Right lobe of liver (tissue), 6 donors: ENCODE measurements around the gene LHFPL2. TPM values are rescaled to one million over a fixed set of nuclear protein-coding genes. Genes with fewer than 3 reads are reported as not detected.

Source experiments
- ATAC-seq, 4 donors: fragments of 200-7000 bp; cut with Tn5 transposase; one replicate each; pipeline ENCODE4 v1.9.1; 2020; ENCODE audit warnings: mild to moderate bottlenecking in 4 of 4, moderate library complexity in 4 of 4
- DNase-seq, 3 donors: peaks; one replicate each; pipeline ENCODE4 v3.0.0-alpha.2; 2020
- H3K27ac ChIP-seq, 3 donors: fragments of 200-600 bp; one replicate each; pipeline ENCODE4 v1.8.0; 2022
- H3K27me3 ChIP-seq, 2 donors: fragments of 200-600 bp; one replicate each; pipeline ENCODE4 v1.8.0; 2022
- H3K36me3 ChIP-seq, 4 donors: fragments of 200-600 bp; sonication (generic) in 1 of 4; one replicate each; pipeline versions ENCODE4 v1.5.1 to v1.8.0; 2017 to 2022; ENCODE audit warnings: control low read depth in 1 of 4
- H3K4me1 ChIP-seq, 4 donors: fragments of 200-600 bp; sonication (generic) in 1 of 4; one replicate each; pipeline versions ENCODE4 v1.5.1 to v1.8.0; 2017 to 2022; ENCODE audit warnings: control low read depth in 1 of 4
- H3K4me3 ChIP-seq, 3 donors: fragments of 200-600 bp; one replicate each; pipeline ENCODE4 v1.8.0; 2022
- H3K9me3 ChIP-seq, 4 donors: fragments of 200-600 bp; sonication (generic) in 1 of 4; one replicate each; pipeline versions ENCODE4 v1.5.1 to v1.8.0; 2017 to 2022; ENCODE audit warnings: control low read depth in 1 of 4
- POLR2A ChIP-seq: fragments of 450-650 bp; IDR thresholded peaks from one replicate; pipeline ENCODE4 v1.6.1; 2017; ENCODE audit warnings: antibody characterized with exemption, mild to moderate bottlenecking
- WGBS: methylation state at CpG from one replicate; pipeline ENCODE4 v1.1.6; 2018; ENCODE audit warnings: low coverage, low lambda C conversion rate; ENCODE audit not compliant: insufficient coverage; ENCODE audit errors: missing lambda C conversion rate; 5-methylcytosine and 5-hydroxymethylcytosine counted together
- intact Hi-C, 2 donors: fragments of 100-400 bp; cut with DNase I; formaldehyde crosslinking; loops; one replicate each; pipeline versions ENCODE4 v1.11.2 to v1.14.1; 2022
- total RNA-seq, 6 experiments: library from RNA; depleted of rRNA in 2 of 6; stranded (reverse); fragments of >200 nt in 2 of 6; fragmentation: NEBNext Ultra II Directional in 3 of 6; extraction: Animal tissue kit (Norgen Biotek cat#: 25700) in 3 of 6; gene quantifications; one replicate each; pipeline versions ENCODE4 v1.1.0 to v1.2.4, GENCODE V29; 2016 to 2023
- TF ChIP-seq, protein P1 (sequence below), 4 donors: fragments of 200-600 bp in 3 of 4; fragments of 450-650 bp in 1 of 4; IDR thresholded peaks; one replicate each; pipeline versions ENCODE4 v1.5.1 to v1.8.0; 2016 to 2022; ENCODE audit warnings: antibody characterized with exemption in 4 of 4, mild to moderate bottlenecking in 2 of 4
- donor health status: DM: no; HTN: yes; CAD: no.
- donor health status: DM: no; HTN: no; CAD: no.
- donor health status: DM: no; HTN: no; CAD: no.
- donor health status: DM: no; HTN: yes; CAD: no.
- donor health status: DM: no; HTN: yes; CAD: no.

The LHFPL2 gene
- total RNA-seq, 6 experiments from 2014 or later: 2.6 to 11.8 (median 4.3) TPM

DNA sequence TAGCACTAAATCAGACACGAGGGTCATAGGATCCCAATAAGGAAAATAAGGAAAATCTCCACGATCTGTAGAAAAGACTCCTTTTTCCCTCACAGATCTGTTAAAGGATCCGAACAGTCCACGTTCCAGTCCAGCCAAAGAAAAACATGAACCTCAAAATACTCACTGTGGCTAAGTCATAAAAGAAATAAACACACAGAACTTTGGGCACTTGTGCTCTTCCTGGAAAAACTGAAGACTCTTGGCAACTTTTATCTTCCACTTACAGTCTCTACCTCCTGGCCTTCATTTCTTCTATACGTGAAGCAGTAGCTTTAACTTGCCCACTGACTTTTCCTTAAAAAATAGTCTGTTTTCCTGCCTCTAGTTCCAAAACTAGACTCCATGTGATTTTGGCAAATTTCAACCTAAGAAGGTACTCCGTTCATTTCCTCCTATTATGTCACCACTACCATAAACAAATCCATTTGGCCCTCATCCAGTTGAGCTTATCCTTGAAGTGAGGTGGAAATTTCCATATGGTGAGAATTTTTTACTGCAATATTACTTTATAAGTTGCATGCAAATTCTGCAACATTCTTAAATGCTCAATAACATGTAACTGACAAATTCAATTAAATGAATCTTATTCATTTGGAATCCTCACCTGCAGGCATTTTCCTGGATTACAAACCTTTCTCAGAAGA, 5.3 kb upstream of the LHFPL2 start:
- H3K4me3 ChIP-seq: no peak overlapping the region
- intact Hi-C loops: no loop called here
- ATAC-seq (no peak), DNase-seq (no peak)
- H3K27me3 ChIP-seq: no peaks in the 10 kb centered on the region
- no peaks in the 10 kb centered on the region for H3K36me3 ChIP-seq
- no peaks in the 10 kb centered on the region for H3K4me1 ChIP-seq
- H3K9me3 ChIP-seq: no peaks in the 10 kb centered on the region
- WGBS: 64% methylated on average over 6 of the region's 6 CpGs
- no peak overlapping the region for H3K27ac ChIP-seq
- TF ChIP-seq, protein P1, sequence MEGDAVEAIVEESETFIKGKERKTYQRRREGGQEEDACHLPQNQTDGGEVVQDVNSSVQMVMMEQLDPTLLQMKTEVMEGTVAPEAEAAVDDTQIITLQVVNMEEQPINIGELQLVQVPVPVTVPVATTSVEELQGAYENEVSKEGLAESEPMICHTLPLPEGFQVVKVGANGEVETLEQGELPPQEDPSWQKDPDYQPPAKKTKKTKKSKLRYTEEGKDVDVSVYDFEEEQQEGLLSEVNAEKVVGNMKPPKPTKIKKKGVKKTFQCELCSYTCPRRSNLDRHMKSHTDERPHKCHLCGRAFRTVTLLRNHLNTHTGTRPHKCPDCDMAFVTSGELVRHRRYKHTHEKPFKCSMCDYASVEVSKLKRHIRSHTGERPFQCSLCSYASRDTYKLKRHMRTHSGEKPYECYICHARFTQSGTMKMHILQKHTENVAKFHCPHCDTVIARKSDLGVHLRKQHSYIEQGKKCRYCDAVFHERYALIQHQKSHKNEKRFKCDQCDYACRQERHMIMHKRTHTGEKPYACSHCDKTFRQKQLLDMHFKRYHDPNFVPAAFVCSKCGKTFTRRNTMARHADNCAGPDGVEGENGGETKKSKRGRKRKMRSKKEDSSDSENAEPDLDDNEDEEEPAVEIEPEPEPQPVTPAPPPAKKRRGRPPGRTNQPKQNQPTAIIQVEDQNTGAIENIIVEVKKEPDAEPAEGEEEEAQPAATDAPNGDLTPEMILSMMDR (IDR thresholded peaks at IDR 0.05): no peak
- no peak for TF ChIP-seq POLR2A

DNA sequence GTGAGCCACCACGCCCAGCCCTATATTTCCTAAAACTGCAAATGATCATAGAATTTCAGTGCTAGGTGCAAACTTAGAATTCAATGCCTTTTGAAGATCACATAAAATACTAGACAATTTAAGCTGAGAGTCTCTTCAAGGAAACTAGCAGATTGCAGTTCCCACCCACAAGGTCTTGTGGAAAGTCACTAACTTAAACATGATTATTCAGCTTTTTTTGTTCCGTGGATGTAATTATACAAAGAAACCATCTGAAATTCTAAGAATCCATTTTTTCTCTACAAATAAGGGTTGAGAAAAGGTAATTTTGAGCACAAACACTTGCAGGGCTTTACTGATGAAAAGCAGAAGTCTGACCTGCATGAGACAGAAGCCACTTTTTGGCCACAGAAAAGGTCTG, 4.5 kb upstream of the LHFPL2 start:
- no peak overlapping the region for H3K27ac ChIP-seq
- TF ChIP-seq, protein P1 (IDR thresholded peaks at IDR 0.05): no peak
- TF ChIP-seq POLR2A: no peak
- no peaks in the 10 kb centered on the region for H3K27me3 ChIP-seq
- WGBS: 72% methylated on average over 2 of the region's 2 CpGs
- H3K4me1 ChIP-seq: peaks cover 0 to 4% (median under 1%) of the 10 kb centered on the region in 4 donors
- no peak for DNase-seq
- ATAC-seq: no peak
- no peaks in the 10 kb centered on the region for H3K9me3 ChIP-seq
- H3K36me3 ChIP-seq: no peaks in the 10 kb centered on the region
- intact Hi-C loops: no loop called here
- no peak overlapping the region for H3K4me3 ChIP-seq

DNA sequence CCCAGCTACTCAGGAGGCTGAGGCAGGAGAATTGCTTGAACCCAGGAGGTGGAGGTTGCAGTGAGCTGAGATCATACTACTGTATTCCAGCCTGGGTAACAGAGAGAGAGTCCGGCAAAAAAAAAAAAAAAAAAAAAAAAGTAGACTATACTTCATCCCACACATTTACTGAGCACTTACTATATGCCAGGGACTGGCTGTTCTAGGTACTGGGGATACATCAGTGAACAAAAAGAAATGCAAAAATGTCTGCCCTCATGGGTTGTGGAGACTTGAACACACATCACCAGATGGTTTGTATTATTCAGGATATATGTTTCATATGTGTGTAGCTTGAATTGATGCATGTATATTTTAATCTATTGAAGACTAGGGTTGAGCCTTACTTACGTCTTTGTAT, 2.9 kb upstream of the LHFPL2 start:
- Histone ChIP-seq H3K4me3 (no peak overlapping the region), H3K27me3 (peaks cover 0 to 5% of the 10 kb centered on the region in 2 donors), H3K36me3 (no peaks in the 10 kb centered on the region), H3K9me3 (no peaks in the 10 kb centered on the region), H3K4me1 (peaks cover 0 to 12% (median 2%) of the 10 kb centered on the region in 4 donors), H3K27ac (no peak overlapping the region)
- intact Hi-C loops: no loop called here
- DNase-seq (no peak), ATAC-seq (no peak)
- WGBS: 50% methylated on average over 1 of the region's 2 CpGs
- TF ChIP-seq, protein P1 (IDR thresholded peaks at IDR 0.05): no peak
- TF ChIP-seq POLR2A: no peak

DNA sequence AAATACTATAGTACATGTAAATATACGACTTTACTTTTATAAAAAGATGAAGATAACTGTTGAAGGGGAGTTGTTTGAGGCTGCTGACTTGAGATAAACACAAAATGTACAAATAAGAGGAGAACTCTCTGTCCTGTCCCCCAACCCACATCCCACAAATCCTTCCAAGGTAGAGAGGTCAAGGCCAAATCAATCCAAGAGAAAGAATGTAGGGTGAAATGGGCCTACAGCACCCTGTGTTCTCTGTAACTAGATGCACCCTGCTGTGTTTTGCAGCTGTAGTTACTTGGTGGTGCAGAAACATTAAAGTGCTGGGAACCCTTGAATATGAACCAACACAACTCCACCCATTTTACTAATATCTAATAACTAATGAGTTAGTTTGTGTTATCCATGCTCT, 2.0 kb upstream of the LHFPL2 start:
- TF ChIP-seq, protein P1 (IDR thresholded peaks at IDR 0.05): no peak
- TF ChIP-seq POLR2A: no peak
- no peak for ATAC-seq
- H3K4me3 ChIP-seq: no peak overlapping the region
- intact Hi-C loops: no loop called here
- DNase-seq: no peak
- 100% methylated on average over 1 of the region's 1 CpG for WGBS
- H3K27me3 ChIP-seq: peaks cover 0 to 5% of the 10 kb centered on the region in 2 donors
- H3K27ac ChIP-seq: no peak overlapping the region
- no peaks in the 10 kb centered on the region for H3K9me3 ChIP-seq
- H3K36me3 ChIP-seq: no peaks in the 10 kb centered on the region
- peaks cover 0 to 12% (median 2%) of the 10 kb centered on the region in 4 donors for H3K4me1 ChIP-seq
